ENCODE data around the gene CCDC171.

The CCDC171 gene

DNA sequence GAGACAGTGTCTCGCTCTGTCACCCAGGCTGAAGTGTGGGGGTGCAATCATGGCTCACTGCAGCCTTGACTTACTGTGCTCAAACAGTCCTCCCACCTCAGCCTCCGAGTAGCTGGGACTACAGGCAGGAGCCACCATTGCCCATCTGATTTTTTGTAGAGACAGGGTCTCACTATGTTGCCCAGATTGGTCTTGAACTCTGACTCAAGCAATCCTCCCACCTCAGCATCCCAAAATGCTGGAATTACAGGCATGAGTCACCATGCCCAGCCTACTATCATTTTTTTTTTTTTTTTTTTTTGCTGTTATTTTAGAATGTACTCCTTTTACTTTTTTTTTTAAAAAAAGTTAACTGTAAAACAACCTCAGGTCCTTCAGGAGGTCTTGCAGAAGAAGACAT lies 449.0 kb downstream of the CCDC171 start:
- TF ChIP-seq, protein P1, sequence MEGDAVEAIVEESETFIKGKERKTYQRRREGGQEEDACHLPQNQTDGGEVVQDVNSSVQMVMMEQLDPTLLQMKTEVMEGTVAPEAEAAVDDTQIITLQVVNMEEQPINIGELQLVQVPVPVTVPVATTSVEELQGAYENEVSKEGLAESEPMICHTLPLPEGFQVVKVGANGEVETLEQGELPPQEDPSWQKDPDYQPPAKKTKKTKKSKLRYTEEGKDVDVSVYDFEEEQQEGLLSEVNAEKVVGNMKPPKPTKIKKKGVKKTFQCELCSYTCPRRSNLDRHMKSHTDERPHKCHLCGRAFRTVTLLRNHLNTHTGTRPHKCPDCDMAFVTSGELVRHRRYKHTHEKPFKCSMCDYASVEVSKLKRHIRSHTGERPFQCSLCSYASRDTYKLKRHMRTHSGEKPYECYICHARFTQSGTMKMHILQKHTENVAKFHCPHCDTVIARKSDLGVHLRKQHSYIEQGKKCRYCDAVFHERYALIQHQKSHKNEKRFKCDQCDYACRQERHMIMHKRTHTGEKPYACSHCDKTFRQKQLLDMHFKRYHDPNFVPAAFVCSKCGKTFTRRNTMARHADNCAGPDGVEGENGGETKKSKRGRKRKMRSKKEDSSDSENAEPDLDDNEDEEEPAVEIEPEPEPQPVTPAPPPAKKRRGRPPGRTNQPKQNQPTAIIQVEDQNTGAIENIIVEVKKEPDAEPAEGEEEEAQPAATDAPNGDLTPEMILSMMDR (conservative IDR thresholded peaks at IDR 0.05; ENCODE audit: low read depth, low read length): no peak
- no peak for DNase-seq (ENCODE audit: low read depth)
- H3K4me3 ChIP-seq (ENCODE audit: low read length): no peak overlapping the region

DNA sequence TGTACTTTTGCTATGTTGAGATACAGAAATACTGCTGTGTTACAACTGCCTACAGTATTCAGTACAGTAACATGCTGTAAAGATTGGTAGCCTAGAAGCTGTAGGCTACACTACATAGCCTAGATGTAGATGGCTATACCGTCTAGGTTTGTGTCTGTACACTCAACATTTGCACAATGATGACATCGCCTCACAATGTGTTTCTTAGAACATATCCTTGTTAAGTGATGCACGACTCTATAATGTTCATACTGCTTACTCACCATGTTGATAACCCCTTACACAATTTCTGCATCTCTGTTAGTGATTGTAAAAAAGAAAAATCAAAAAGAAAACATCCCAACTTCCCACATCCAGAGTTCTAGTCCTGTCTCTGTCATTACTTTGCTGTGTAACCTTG lies 450.0 kb downstream of the CCDC171 start:
- no peak for DNase-seq (ENCODE audit: low read depth)
- no peak overlapping the region for H3K4me3 ChIP-seq (ENCODE audit: low read length)
- TF ChIP-seq, protein P1 (conservative IDR thresholded peaks at IDR 0.05; ENCODE audit: low read depth, low read length): no peak

DNA sequence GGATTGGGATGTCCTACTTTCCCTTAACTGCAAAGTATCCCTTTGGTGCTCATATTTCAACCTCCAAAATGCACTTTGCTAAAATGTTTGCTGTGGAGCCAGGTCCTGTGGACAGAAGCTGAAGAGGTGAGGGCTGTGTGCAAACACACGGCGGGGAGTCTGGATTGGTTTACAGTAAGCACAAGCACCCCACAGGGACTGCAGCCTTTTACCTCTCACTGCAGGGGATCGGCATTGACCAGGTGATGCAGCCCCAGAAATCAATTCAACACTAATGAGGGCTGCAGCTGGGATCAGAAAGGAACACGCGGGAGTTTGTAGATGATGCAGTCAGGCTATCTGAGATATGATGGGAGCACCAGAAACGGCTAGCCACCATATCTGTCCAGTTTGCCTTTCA lies 450.9 kb downstream of the CCDC171 start:
- TF ChIP-seq, protein P1 (conservative IDR thresholded peaks at IDR 0.05; ENCODE audit: low read depth, low read length): no peak
- DNase-seq (ENCODE audit: low read depth): no peak
- no peak overlapping the region for H3K4me3 ChIP-seq (ENCODE audit: low read length)

DNA sequence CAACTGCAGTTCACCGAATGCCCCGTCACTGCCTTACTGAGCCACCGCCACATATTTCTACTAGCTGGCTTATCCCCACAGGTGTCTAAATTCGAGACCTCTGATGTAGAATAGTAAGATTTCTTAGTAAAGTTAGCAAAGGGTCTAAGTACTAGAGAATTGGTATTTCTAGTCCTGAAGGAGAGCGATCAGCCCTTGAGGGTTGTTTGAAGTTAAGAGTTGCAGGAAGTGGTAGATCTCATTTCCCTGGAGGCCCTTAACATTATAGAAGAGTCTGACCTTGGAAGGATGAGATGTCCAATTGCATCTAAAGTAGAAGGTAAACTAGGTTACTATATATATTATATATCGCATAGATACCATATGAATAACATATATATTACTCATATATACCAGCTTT lies 451.8 kb downstream of the CCDC171 start:
- no peak overlapping the region for H3K4me3 ChIP-seq (ENCODE audit: low read length)
- TF ChIP-seq, protein P1 (conservative IDR thresholded peaks at IDR 0.05; ENCODE audit: low read depth, low read length): no peak
- DNase-seq (ENCODE audit: low read depth): no peak

DNA sequence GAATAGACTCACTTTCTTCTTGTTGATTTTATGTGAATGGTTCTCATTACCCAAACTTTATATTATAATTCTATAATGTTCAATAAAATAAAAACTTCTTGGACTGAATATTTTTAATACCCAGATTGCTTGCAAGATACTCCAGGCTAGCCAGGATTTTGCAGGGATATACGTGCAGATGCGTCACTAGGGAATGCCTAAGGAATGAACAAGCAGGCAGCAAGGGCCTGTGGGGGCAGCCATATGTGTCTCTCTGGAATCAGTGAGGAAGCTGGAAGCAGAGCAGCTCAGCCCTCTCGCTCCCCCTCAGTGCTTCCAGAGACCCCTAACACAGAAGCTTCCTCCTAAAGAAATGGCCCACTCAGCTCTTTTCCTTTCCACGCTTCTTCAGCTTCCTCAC lies 457.4 kb downstream of the CCDC171 start:
- H3K4me3 ChIP-seq (ENCODE audit: low read length): no peak overlapping the region
- TF ChIP-seq, protein P1 (conservative IDR thresholded peaks at IDR 0.05; ENCODE audit: low read depth, low read length): no peak
- DNase-seq (ENCODE audit: low read depth): no peak

DNA sequence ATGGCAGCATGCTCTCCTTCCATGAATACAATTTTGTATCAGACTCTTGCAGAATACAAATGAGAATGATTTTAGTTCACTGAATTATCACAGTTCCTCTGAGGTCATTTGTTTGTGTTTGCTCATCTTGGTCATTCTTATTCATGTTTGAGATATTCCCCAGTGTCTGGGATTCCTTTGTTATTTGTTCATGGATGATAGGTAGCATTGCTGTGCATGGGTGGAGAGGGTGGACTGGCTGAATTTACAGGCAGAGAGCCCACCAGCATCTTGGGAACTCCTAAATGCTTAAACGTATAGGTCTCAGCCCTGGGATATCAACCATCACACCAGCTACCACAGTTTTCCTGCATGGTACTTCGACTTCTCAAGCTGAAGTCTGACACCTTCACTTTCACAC lies 459.8 kb downstream of the CCDC171 start:
- H3K4me3 ChIP-seq (ENCODE audit: low read length): no peak overlapping the region
- no peak for DNase-seq (ENCODE audit: low read depth)
- TF ChIP-seq, protein P1 (conservative IDR thresholded peaks at IDR 0.05; ENCODE audit: low read depth, low read length): no peak

DNA sequence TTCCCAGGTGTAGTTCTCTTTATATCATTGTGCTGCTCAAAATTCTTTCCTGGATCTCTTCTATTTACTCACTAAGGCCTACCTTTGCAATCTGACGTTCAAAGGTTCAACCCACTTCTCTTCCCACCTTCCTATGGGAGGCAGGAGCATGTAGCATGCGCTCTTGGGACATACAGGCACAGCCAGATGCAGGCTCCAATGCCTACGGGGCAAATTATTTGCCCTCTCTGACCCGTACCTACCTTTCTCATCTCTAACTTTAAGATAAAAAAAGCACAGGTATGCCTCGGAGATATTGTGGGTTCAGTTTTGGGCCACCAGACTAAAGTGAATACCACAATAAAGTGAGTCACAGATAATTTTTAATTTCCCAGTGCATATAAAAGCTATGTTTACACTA lies 460.5 kb downstream of the CCDC171 start:
- no peak overlapping the region for H3K4me3 ChIP-seq (ENCODE audit: low read length)
- no peak for DNase-seq (ENCODE audit: low read depth)
- TF ChIP-seq, protein P1 (conservative IDR thresholded peaks at IDR 0.05; ENCODE audit: low read depth, low read length): no peak
